ENCODE results near the gene LMO1. TPM values are rescaled to one million over a fixed set of nuclear protein-coding genes. Genes with fewer than 3 reads are reported as not detected.

Gene LMO1
- total RNA-seq, 1 donor from 2014 or later = not detected

GRCh38 chr11:8190431-8190830 is 73.2 kb downstream of the LMO1 start:
- no peaks in the 10 kb centered on the region for H3K36me3 ChIP-seq
- no peaks in the 10 kb centered on the region for H3K9me3 ChIP-seq
- no peak for TF ChIP-seq CTCF (IDR thresholded peaks at IDR 0.05)
- no peaks in the 10 kb centered on the region for H3K27me3 ChIP-seq
- H3K27ac ChIP-seq = no peak overlapping the region
- no peak overlapping the region for H3K4me3 ChIP-seq
- ATAC-seq (no peak), DNase-seq (no peak)
- intact Hi-C loops (cut with DNase I) = no loop called here
- no peaks in the 10 kb centered on the region for H3K4me1 ChIP-seq

- no peak for ATAC-seq
- Histone ChIP-seq H3K27me3 (no peaks in the 10 kb centered on the region), H3K4me3 (no peak overlapping the region), H3K4me1 (no peaks in the 10 kb centered on the region), H3K36me3 (no peaks in the 10 kb centered on the region), H3K9me3 (no peaks in the 10 kb centered on the region), H3K27ac (no peak overlapping the region)
- intact Hi-C loops (cut with DNase I) = no loop called here
- no peak for DNase-seq
- TF ChIP-seq CTCF (IDR thresholded peaks at IDR 0.05) = no peak
These were observed 77.2 kb downstream of the LMO1 start for GRCh38 chr11:8186429-8186828.

GRCh38 chr11:8183111-8183510 is 80.6 kb downstream of the LMO1 start:
- intact Hi-C loops (cut with DNase I) = no loop called here
- ATAC-seq = no peak

GRCh38 chr11:8180469-8180868 is 83.2 kb downstream of the LMO1 start:
- no peaks in the 10 kb centered on the region for H3K36me3 ChIP-seq
- no peak for TF ChIP-seq CTCF (IDR thresholded peaks at IDR 0.05)
- no peak overlapping the region for H3K27ac ChIP-seq
- no peaks in the 10 kb centered on the region for H3K9me3 ChIP-seq
- intact Hi-C loops (cut with DNase I) = no loop called here
- no peaks in the 10 kb centered on the region for H3K27me3 ChIP-seq
- ATAC-seq (no peak), DNase-seq (no peak)
- H3K4me3 ChIP-seq = no peak overlapping the region
- H3K4me1 ChIP-seq = no peaks in the 10 kb centered on the region

More at GRCh38 chr11:8183111-8183510, 80.6 kb downstream of the LMO1 start:
- Histone ChIP-seq H3K36me3 (no peaks in the 10 kb centered on the region), H3K27ac (no peak overlapping the region), H3K27me3 (no peaks in the 10 kb centered on the region), H3K4me3 (no peak overlapping the region), H3K9me3 (no peaks in the 10 kb centered on the region), H3K4me1 (no peaks in the 10 kb centered on the region)
- no peak for TF ChIP-seq CTCF (IDR thresholded peaks at IDR 0.05)
- no peak for DNase-seq

GRCh38 chr11:8178297-8178696 is 85.4 kb downstream of the LMO1 start:
- no peaks in the 10 kb centered on the region for H3K36me3 ChIP-seq
- no peaks in the 10 kb centered on the region for H3K9me3 ChIP-seq
- ATAC-seq (no peak), DNase-seq (no peak)
- no peaks in the 10 kb centered on the region for H3K27me3 ChIP-seq
- no peaks in the 10 kb centered on the region for H3K4me1 ChIP-seq
- no peak for TF ChIP-seq CTCF (IDR thresholded peaks at IDR 0.05)
- H3K4me3 ChIP-seq = no peak overlapping the region
- no peak overlapping the region for H3K27ac ChIP-seq
- intact Hi-C loops (cut with DNase I) = no loop called here

GRCh38 chr11:8177136-8177535 is 86.5 kb downstream of the LMO1 start:
- no peak for TF ChIP-seq CTCF (IDR thresholded peaks at IDR 0.05)
- ATAC-seq = no peak

More at GRCh38 chr11:8177136-8177535, 86.5 kb downstream of the LMO1 start:
- DNase-seq = no peak
- intact Hi-C loops (cut with DNase I) = no loop called here
- Histone ChIP-seq H3K27me3 (no peaks in the 10 kb centered on the region), H3K27ac (no peak overlapping the region), H3K36me3 (no peaks in the 10 kb centered on the region), H3K4me1 (no peaks in the 10 kb centered on the region), H3K4me3 (no peak overlapping the region), H3K9me3 (no peaks in the 10 kb centered on the region)
